Astrocyte of the cerebellum (primary cell): ENCODE measurements around the gene NOXO1.
"Not testable (repeated sequence)": the region's sequence is repeated elsewhere in the genome, so short reads cannot be mapped to it uniquely, and the experiment has no call there.

Experiments
- DNase-seq: peaks from one replicate; pipeline ENCODE4 v3.0.0-alpha.2; 2011; ENCODE audit warnings: low read depth
- H3K4me3 ChIP-seq: 2 replicates; pipeline ENCODE4 v1.5.1; 2011; ENCODE audit warnings: mild to moderate bottlenecking, low read depth, low read length, moderate library complexity
- CTCF ChIP-seq: IDR thresholded peaks from 2 replicates; pipeline ENCODE4 v1.5.1; 2012; ENCODE audit warnings: low read length, low read depth, moderate library complexity, mild to moderate bottlenecking; ENCODE audit errors: missing control alignments
- in situ Hi-C: cut with HindIII; loops from 2 replicates; pipeline ENCODE4 v1.10.0; 2017; ENCODE audit warnings: low sequenced_read_pairs

Gene NOXO1

GRCh38 chr16:2019921-2020831 is 38.9 kb upstream of the NOXO1 start:
- H3K4me3 ChIP-seq = peak overlapping the region; percentile 26
- DNase-seq = no peak
- no peak for TF ChIP-seq CTCF
- in situ Hi-C loops = no loop called here

- peak within 1 kb of the TSS; percentile 26 for H3K4me3 ChIP-seq
- DNase-seq = no peak
- in situ Hi-C loops = no loop called here
- TF ChIP-seq CTCF = no peak
Measured at GRCh38 chr16:2019518-2019920, 38.2 kb upstream of the NOXO1 start, which contains the start of gene NPW. Gene NPW (plus strand): TSS chr16:2019785.

GRCh38 chr16:2016407-2016922 is 35.2 kb upstream of the NOXO1 start:
- in situ Hi-C loops = no loop called here
- peak; percentile 58 for TF ChIP-seq CTCF
- DNase-seq = no peak
- no peak overlapping the region for H3K4me3 ChIP-seq

GRCh38 chr16:2015947-2016208 is 34.6 kb upstream of the NOXO1 start:
- H3K4me3 ChIP-seq = no peak overlapping the region
- in situ Hi-C loops = no loop called here
- TF ChIP-seq CTCF = no peak
- DNase-seq = no peak

- DNase-seq = no peak
- TF ChIP-seq CTCF = no peak
- in situ Hi-C loops = no loop called here
- no peak overlapping the region for H3K4me3 ChIP-seq
Measured at GRCh38 chr16:2015117-2015946, 34.1 kb upstream of the NOXO1 start.

GRCh38 chr16:2013527-2013926 is 32.3 kb upstream of the NOXO1 start:
- no peak overlapping the region for H3K4me3 ChIP-seq
- no peak for TF ChIP-seq CTCF
- DNase-seq = no peak
- in situ Hi-C loops = no loop called here

- H3K4me3 ChIP-seq, DNase-seq, in situ Hi-C loops: not testable (repeated sequence)
Measured at GRCh38 chr16:2011726-2012125, 30.5 kb upstream of the NOXO1 start.
